Body of pancreas (tissue), 4 donors: ENCODE results near the gene RAD51B. TPM values are rescaled to one million over a fixed set of nuclear protein-coding genes. Genes with fewer than 3 reads are reported as not detected.

Experiments used
- ATAC-seq: fragments of 150-250 bp; one replicate; pipeline ENCODE4 v1.9.1; 2016
- DNase-seq, 4 donors: peaks; one replicate each; pipeline ENCODE4 v3.0.0-alpha.2; 2019
- H3K27ac ChIP-seq, 4 donors: fragments of 200-600 bp; sonication (generic); 1 replicate in 3 of 4; 2 replicates in 1 of 4; pipeline versions ENCODE4 v1.5.1 to v1.6.1; 2016 to 2019; ENCODE audit warnings: mild to moderate bottlenecking in 1 of 4, mixed read lengths in 1 of 4, moderate library complexity in 1 of 4
- H3K27me3 ChIP-seq, 2 donors: fragments of 200-600 bp; sonication (generic); one replicate each; pipeline ENCODE4 v1.6.0; 2016; ENCODE audit warnings: mild to moderate bottlenecking in 1 of 2
- H3K36me3 ChIP-seq, 2 donors: fragments of 200-600 bp; sonication (generic); replicated peaks in 1 of 2; 2 replicates each; pipeline ENCODE4 v1.5.1; 2016; ENCODE audit warnings: low read depth in 2 of 2; ENCODE audit not compliant: insufficient read depth in 1 of 2
- H3K4me1 ChIP-seq: fragments of 200-600 bp; sonication (generic); one replicate; pipeline ENCODE4 v1.6.0; 2016
- H3K4me3 ChIP-seq, 2 donors: fragments of 200-600 bp; sonication (generic); 1 replicate in 1 of 2; 2 replicates in 1 of 2; pipeline ENCODE4 v1.5.1; 2016 to 2019
- H3K9me3 ChIP-seq, 3 donors: fragments of 200-600 bp; sonication (generic); 1 replicate in 2 of 3; 2 replicates in 1 of 3; pipeline ENCODE4 v1.5.1; 2016
- CTCF ChIP-seq, 7 experiments: fragments of 450-650 bp in 4 of 7; fragments of 200-600 bp in 3 of 7; sonication (generic) in 3 of 7; IDR thresholded peaks; one replicate each; pipeline ENCODE4 v1.5.1; 2016 to 2019; ENCODE audit warnings: antibody characterized with exemption in 7 of 7
- POLR2A ChIP-seq, 3 donors: fragments of 450-650 bp; IDR thresholded peaks; one replicate each; pipeline ENCODE4 v1.6.1; 2016; ENCODE audit warnings: antibody characterized with exemption in 3 of 3, mild to moderate bottlenecking in 2 of 3
- WGBS, 2 donors: methylation state at CpG; one replicate each; pipeline ENCODE4 v1.1.5; 2017; 5-methylcytosine and 5-hydroxymethylcytosine counted together
- intact Hi-C: fragments of 100-400 bp; cut with DNase I; formaldehyde crosslinking; loops from one replicate; pipeline ENCODE4 v1.15.1; 2023
- total RNA-seq, 2 donors: library from RNA; depleted of rRNA; stranded (reverse); fragments of >200 nt; gene quantifications; one replicate each; pipeline ENCODE4 v1.1.0, GENCODE V29; 2016

RAD51B gene
- total RNA-seq, 2 donors from 2014 or later = 12.2 to 29.6 TPM

- DNase-seq = no peak
- intact Hi-C loops = no loop called here
- H3K27me3 ChIP-seq = no peaks in the 10 kb centered on the region
- ATAC-seq = no peak
- no peak overlapping the region for H3K4me3 ChIP-seq
- WGBS, 2 donors = 92 to 96% methylated on average over 2 of the region's 2 CpGs
- H3K9me3 ChIP-seq = no peaks in the 10 kb centered on the region
- no peak overlapping the region for H3K27ac ChIP-seq
- H3K36me3 ChIP-seq = no peaks in the 10 kb centered on the region
- H3K4me1 ChIP-seq = peaks cover 37% of the 10 kb centered on the region
- TF ChIP-seq CTCF (IDR thresholded peaks at IDR 0.05) (no peak), POLR2A (IDR thresholded peaks at IDR 0.05) (no peak)
These were observed 722.8 kb downstream of the RAD51B start for GRCh38 chr14:68542346-68542745.

DNA sequence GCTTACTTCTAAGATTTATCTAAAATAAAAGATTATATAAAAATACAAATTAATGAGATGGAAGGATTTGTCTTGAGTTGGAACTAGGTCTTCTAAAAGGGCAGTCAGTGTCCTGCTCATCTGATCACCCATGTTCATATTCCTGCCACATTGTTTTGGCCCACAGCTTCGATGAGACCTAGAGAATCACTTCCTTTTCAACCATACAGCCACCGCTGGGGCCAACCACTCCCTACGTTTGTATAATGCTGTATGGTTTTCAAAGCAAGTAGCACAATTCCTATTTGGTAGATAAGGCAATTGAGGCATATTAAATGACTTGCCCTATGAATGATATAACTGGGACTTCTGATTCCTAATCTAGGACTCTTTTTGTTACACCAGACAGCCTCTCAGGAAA, 723.9 kb downstream of the RAD51B start:
- ATAC-seq (no peak), DNase-seq (no peak)
- TF ChIP-seq CTCF (IDR thresholded peaks at IDR 0.05) (no peak), POLR2A (IDR thresholded peaks at IDR 0.05) (no peak)
- Histone ChIP-seq H3K4me3 (no peak overlapping the region), H3K36me3 (no peaks in the 10 kb centered on the region), H3K27ac (peak overlapping the region; percentile 79 to 85 (median 84)), H3K27me3 (no peaks in the 10 kb centered on the region), H3K4me1 (peaks cover 48% of the 10 kb centered on the region), H3K9me3 (no peaks in the 10 kb centered on the region)
- intact Hi-C loops = no loop called here
- 46 to 74% methylated on average over 3 of the region's 3 CpGs for WGBS, 2 donors

DNA sequence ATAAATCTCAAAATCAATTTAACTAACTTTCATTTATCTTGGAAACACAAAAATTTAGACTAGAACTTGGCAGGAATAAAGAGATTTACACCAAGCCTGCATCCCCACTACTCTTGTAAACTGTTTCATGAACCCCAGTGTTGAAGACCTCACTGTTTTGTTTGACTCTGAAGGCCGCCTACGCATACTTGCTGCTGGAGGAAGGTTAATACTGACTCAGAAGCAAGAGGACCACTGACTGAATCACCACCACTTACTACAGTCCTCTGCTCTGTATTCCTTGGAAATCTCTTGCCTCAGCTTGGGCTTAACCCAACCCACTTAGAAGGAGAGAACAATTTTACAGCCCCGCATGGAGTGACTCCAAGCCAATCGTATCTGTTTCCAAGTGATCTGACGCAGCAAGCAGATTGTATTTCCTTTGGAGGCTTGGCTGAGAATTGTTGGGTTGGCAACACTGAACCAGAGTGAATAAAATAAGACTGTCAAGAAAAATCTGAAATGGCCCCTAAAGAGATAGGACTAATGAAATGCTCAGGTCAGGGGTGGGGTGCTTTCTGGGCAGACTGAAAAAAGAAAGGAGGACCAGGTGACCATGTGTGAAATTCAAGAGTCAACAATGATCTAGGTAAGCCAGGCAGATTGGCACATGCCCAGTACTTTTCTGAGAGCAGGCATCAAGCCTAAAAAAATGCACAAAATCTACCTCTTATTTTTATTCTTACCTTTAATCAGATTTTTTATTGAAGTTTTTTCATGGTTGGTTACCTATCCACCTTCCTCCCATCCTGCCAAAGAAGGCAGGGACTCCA, 724.7 kb downstream of the RAD51B start:
- intact Hi-C loops = no loop called here
- TF ChIP-seq CTCF (IDR thresholded peaks at IDR 0.05) (no peak), POLR2A (IDR thresholded peaks at IDR 0.05) (peak in 2 of 3 donors; percentile 41 to 52)
- Histone ChIP-seq H3K27me3 (no peaks in the 10 kb centered on the region), H3K36me3 (no peaks in the 10 kb centered on the region), H3K4me3 (no peak overlapping the region), H3K9me3 (no peaks in the 10 kb centered on the region), H3K4me1 (peaks cover 54% of the 10 kb centered on the region), H3K27ac (peak overlapping the region; percentile 79 to 85 (median 84))
- 25 to 26% methylated on average over 5 of the region's 5 CpGs for WGBS, 2 donors
- ATAC-seq (peak; percentile 78), DNase-seq (peak; percentile 76 to 87 (median 86))

DNA sequence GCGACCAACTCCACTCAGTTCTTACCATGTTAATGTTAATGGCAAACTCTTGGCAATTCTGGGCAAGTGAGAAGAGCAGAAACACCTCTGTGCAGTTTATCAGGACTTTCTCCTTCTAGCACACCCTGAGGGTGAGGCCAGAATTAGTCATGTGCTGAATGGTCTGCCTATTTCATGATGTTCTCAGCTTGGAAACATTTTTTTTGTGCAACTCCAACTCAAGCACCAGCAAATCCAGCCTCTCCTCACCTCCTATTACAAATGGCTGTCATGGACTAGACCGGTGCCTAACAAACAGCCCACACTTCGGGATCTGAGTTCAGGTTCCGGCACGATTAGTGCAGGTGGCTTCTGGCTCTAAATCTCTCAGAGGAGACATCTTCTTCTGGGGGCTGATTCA, 727.3 kb downstream of the RAD51B start:
- Histone ChIP-seq H3K9me3 (no peaks in the 10 kb centered on the region), H3K36me3 (no peaks in the 10 kb centered on the region), H3K27me3 (no peaks in the 10 kb centered on the region), H3K4me1 (peaks cover 54% of the 10 kb centered on the region), H3K4me3 (no peak overlapping the region), H3K27ac (peak overlapping the region in 3 of 4 donors; percentile 65 to 72 (median 68))
- TF ChIP-seq CTCF (IDR thresholded peaks at IDR 0.05) = no peak
- TF ChIP-seq POLR2A (IDR thresholded peaks at IDR 0.05) = no peak
- intact Hi-C loops = no loop called here
- no peak for ATAC-seq
- WGBS, 2 donors = 96 to 98% methylated on average over 5 of the region's 5 CpGs
- peak in 1 of 4 donors; percentile 37 for DNase-seq
